Breast epithelium (tissue), 4 donors: ENCODE measurements around the gene TRIP6. TPM values are rescaled to one million over a fixed set of nuclear protein-coding genes. Genes with fewer than 3 reads are reported as not detected.

ENCODE experiments used
- DNase-seq, 2 donors: peaks; one replicate each; pipeline ENCODE4 v3.0.0-alpha.2; 2019; ENCODE audit warnings: low spot score in 2 of 2
- H3K27ac ChIP-seq, 2 donors: fragments of 200-600 bp; sonication (generic) in 1 of 2; one replicate each; pipeline ENCODE4 v1.5.1; 2016 to 2019; ENCODE audit warnings: mild to moderate bottlenecking in 1 of 2
- H3K27me3 ChIP-seq, 2 donors: fragments of 200-600 bp; sonication (generic) in 1 of 2; one replicate each; pipeline versions ENCODE4 v1.5.1 to v1.6.0; 2017 to 2019; ENCODE audit warnings: control low read depth in 1 of 2, mild to moderate bottlenecking in 1 of 2
- H3K36me3 ChIP-seq: fragments of 200-600 bp; one replicate; pipeline ENCODE4 v1.5.1; 2019
- H3K4me1 ChIP-seq, 2 donors: fragments of 200-600 bp; sonication (generic); one replicate each; pipeline ENCODE4 v1.5.1; 2016 to 2019; ENCODE audit warnings: control low read depth in 1 of 2
- H3K4me3 ChIP-seq, 3 donors: fragments of 200-600 bp; sonication (generic); 1 replicate in 2 of 3; 2 replicates in 1 of 3; pipeline ENCODE4 v1.5.1; 2016 to 2019; ENCODE audit warnings: mild to moderate bottlenecking in 3 of 3, moderate library complexity in 2 of 3
- H3K9me3 ChIP-seq, 2 donors: fragments of 200-600 bp; sonication (generic) in 1 of 2; one replicate each; pipeline ENCODE4 v1.5.1; 2016 to 2019; ENCODE audit warnings: control low read depth in 1 of 2
- POLR2A ChIP-seq: fragments of 450-650 bp; IDR thresholded peaks from one replicate; pipeline ENCODE4 v1.6.1; 2016; ENCODE audit warnings: antibody characterized with exemption, mild to moderate bottlenecking, moderate library complexity
- POLR2AphosphoS5 ChIP-seq, 3 donors: sonication (generic); formaldehyde crosslinking; IDR thresholded peaks; one replicate each; pipeline ENCODE4 v1.6.1; 2017; ENCODE audit warnings: antibody characterized with exemption in 3 of 3
- intact Hi-C: fragments of 100-400 bp; cut with DNase I; formaldehyde crosslinking; loops from one replicate; pipeline ENCODE4 v1.15.1; 2023; ENCODE audit warnings: low total_unique reads
- total RNA-seq, 3 donors: library from RNA; depleted of rRNA; stranded (reverse); fragments of >200 nt; gene quantifications; one replicate each; pipeline ENCODE4 v1.1.0, GENCODE V29; 2016
- TF ChIP-seq, protein P1 (sequence below), 3 donors: fragments of 450-650 bp; IDR thresholded peaks; one replicate each; pipeline ENCODE4 v1.5.1; 2016 to 2017; ENCODE audit warnings: antibody characterized with exemption in 3 of 3, mild to moderate bottlenecking in 3 of 3, moderate library complexity in 3 of 3

TRIP6 gene
- total RNA-seq, 3 donors from 2014 or later: 45.3 to 62.8 (median 49.8) TPM

DNA sequence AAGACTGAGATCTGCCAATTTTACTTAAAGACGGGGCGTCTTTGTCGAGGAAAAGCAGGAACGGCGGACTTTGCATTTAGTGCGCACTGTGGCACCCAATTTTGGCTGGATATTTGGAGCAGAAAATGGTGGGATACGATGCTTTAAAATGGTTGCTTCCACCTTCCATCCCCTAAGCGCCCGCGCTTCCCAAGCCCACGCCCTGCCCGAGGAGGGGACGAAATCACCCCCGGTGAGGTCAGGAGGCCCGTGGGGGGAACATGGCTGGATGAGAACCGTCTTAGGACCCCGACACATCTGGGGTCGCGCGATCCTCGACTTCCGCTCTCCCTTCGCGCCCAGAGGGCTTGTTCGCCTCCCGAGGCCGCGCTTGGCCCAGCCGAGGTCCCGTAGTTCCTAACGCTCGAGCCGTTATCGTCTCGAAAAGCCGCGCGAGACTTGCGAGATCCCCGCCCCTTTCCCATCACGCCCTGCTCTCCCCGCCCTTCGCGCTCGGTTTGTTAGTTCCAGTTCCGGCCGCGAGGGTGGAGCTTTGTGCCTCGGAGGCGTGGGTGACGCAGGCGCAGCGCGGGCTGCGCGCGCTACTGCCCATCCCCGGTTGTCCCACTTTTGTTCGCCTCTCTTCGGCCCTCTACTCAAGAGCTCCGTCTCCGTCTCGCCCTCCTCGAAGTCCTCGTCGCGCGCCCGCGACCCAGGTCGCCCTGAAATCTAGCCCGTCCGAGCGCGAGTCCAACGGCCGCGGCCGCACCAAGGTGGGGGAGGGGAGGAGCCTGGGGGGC lies 7.6 kb downstream of the TRIP6 start, which contains the start of gene SRRT:
Gene SRRT, plus strand, starts transcription at position 527 of the 779 bp plus-strand sequence. CDS start 488 bp downstream, outside the sequence.
- peak; percentile 97 to 99 for DNase-seq
- Histone ChIP-seq H3K9me3 (no peaks in the 10 kb centered on the region), H3K4me1 (peaks cover 9 to 10% of the 10 kb centered on the region in 2 donors), H3K27me3 (no peaks in the 10 kb centered on the region), H3K27ac (peak within 1 kb of the TSS; percentile 97), H3K36me3 (no peaks in the 10 kb centered on the region), H3K4me3 (peak within 1 kb of the TSS; percentile 76 to 95 (median 93))
- intact Hi-C loops: no loop called here
- TF ChIP-seq POLR2A (peak; percentile 96), POLR2AphosphoS5 (IDR thresholded peaks at IDR 0.05) (peak; percentile 98 to 100 (median 100))
- TF ChIP-seq, protein P1, sequence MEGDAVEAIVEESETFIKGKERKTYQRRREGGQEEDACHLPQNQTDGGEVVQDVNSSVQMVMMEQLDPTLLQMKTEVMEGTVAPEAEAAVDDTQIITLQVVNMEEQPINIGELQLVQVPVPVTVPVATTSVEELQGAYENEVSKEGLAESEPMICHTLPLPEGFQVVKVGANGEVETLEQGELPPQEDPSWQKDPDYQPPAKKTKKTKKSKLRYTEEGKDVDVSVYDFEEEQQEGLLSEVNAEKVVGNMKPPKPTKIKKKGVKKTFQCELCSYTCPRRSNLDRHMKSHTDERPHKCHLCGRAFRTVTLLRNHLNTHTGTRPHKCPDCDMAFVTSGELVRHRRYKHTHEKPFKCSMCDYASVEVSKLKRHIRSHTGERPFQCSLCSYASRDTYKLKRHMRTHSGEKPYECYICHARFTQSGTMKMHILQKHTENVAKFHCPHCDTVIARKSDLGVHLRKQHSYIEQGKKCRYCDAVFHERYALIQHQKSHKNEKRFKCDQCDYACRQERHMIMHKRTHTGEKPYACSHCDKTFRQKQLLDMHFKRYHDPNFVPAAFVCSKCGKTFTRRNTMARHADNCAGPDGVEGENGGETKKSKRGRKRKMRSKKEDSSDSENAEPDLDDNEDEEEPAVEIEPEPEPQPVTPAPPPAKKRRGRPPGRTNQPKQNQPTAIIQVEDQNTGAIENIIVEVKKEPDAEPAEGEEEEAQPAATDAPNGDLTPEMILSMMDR (IDR thresholded peaks at IDR 0.05): peak; percentile 79 to 92 (median 84)

DNA sequence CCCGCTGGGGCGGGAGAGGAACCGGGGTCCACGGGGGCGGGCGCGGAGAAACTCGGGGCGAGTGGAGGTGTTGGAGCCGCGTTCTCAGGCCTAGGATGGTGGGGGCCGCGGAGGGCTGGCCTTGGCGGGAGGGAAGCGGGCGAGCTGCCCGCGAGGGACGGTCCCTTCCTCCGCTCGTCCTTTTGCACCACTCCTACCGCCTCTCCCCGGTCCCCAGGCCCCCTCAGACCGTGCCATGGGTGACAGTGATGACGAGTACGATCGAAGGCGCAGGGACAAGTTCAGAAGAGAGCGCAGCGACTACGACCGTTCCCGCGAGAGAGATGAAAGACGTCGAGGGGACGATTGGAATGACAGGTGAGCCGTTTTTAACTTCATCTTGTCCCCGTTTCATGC lies 8.2 kb downstream of the TRIP6 start:
- TF ChIP-seq POLR2AphosphoS5 (IDR thresholded peaks at IDR 0.05) (no peak), POLR2A (no peak)
- TF ChIP-seq, protein P1 (IDR thresholded peaks at IDR 0.05): no peak
- Histone ChIP-seq H3K9me3 (no peaks in the 10 kb centered on the region), H3K4me3 (peak overlapping the region; percentile 76 to 95 (median 93)), H3K27ac (peak overlapping the region; percentile 97), H3K4me1 (peaks cover 9 to 10% of the 10 kb centered on the region in 2 donors), H3K36me3 (no peaks in the 10 kb centered on the region), H3K27me3 (no peaks in the 10 kb centered on the region)
- intact Hi-C loops: no loop called here
- no peak for DNase-seq

DNA sequence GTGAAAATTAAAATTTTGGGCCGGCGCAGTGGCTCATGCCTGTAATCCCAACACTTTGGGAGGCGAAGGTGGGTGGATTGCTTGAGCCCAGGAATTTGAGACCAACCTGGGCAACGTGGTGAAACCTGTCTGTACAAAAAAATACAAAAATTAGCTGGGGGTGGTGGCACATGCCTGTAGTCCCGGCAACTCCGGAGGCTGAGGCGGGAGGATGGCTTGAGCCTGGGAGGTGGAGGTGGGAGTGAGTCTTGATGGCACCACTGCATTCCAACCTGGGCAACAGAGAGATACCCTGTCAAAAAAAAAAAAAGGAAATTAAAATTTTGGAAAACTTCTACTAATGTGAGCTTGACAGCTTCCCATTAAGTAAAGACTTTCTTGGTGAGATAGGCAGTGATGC lies 10.8 kb downstream of the TRIP6 start:
- H3K27ac ChIP-seq: no peak overlapping the region
- H3K36me3 ChIP-seq: peaks cover 4% of the 10 kb centered on the region
- H3K4me1 ChIP-seq: peaks cover 9 to 10% of the 10 kb centered on the region in 2 donors
- H3K9me3 ChIP-seq: no peaks in the 10 kb centered on the region
- DNase-seq: no peak
- no peaks in the 10 kb centered on the region for H3K27me3 ChIP-seq
- TF ChIP-seq POLR2AphosphoS5 (IDR thresholded peaks at IDR 0.05) (no peak), POLR2A (no peak)
- TF ChIP-seq, protein P1 (IDR thresholded peaks at IDR 0.05): no peak
- intact Hi-C loops: no loop called here
- H3K4me3 ChIP-seq: no peak overlapping the region

DNA sequence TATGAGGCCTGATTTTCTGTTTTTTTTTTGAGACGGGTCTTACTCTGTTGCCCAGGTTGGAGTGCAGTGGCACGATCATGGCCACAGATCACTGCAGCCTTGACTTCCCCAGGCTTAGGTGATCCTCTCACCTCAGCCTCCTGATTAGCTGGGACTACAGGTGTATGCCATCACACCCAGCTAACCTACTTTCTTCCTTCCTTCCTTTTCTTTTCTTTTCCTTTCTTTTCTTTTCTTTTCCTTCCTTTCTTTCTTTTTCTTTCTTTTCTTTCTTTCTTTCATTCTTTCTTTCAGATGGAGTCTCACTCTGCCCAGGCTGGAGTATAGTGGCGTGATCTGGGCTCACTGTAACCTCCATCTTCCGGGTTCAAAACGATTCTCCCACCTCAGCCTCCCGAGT lies 11.5 kb downstream of the TRIP6 start:
- no peak overlapping the region for H3K4me3 ChIP-seq
- no peak for DNase-seq
- intact Hi-C loops: no loop called here
- no peak overlapping the region for H3K27ac ChIP-seq
- TF ChIP-seq POLR2AphosphoS5 (IDR thresholded peaks at IDR 0.05) (no peak), POLR2A (no peak)
- TF ChIP-seq, protein P1 (IDR thresholded peaks at IDR 0.05): no peak
- no peaks in the 10 kb centered on the region for H3K9me3 ChIP-seq
- peaks cover 9 to 10% of the 10 kb centered on the region in 2 donors for H3K4me1 ChIP-seq
- no peaks in the 10 kb centered on the region for H3K27me3 ChIP-seq
- H3K36me3 ChIP-seq: peaks cover 4% of the 10 kb centered on the region

DNA sequence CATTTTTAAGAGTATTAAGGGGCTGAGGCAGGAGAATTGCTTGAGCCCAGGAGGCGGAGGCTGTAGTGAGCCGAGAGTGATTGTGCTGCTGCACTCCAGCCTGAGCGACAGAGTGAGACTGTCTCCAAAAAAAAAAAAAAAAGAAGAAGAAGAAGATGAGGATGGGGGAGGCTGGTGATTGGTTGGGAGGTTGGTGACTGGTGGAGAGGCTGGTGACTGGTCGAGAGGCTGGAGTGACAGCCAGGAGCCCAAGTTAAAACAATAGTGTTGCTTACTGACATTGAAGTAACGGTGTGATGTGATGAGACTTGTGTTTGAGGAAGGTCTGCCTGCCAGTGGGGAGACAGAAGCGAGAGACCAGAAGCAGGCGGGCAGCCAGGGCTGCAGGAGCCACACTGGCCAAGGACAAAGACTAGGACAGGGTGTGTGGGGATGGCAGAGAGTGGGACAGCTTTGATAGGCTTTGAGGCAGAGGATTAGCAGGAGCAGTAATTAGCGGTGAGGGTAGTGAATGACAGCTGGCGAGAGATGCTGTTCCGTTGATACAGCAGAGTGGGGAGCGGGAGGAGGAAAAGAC lies 12.6 kb downstream of the TRIP6 start:
- no peaks in the 10 kb centered on the region for H3K9me3 ChIP-seq
- peaks cover 4% of the 10 kb centered on the region for H3K36me3 ChIP-seq
- no peak for DNase-seq
- H3K4me3 ChIP-seq: no peak overlapping the region
- peaks cover 9 to 10% of the 10 kb centered on the region in 2 donors for H3K4me1 ChIP-seq
- intact Hi-C loops: no loop called here
- TF ChIP-seq POLR2AphosphoS5 (IDR thresholded peaks at IDR 0.05) (no peak), POLR2A (no peak)
- TF ChIP-seq, protein P1 (IDR thresholded peaks at IDR 0.05): no peak
- no peak overlapping the region for H3K27ac ChIP-seq
- no peaks in the 10 kb centered on the region for H3K27me3 ChIP-seq
